ENCODE data around the gene CD37.
"Not testable (repeated sequence)": the region's sequence is repeated elsewhere in the genome, so short reads cannot be mapped to it uniquely, and the experiment has no call there.

CD37 gene

DNA sequence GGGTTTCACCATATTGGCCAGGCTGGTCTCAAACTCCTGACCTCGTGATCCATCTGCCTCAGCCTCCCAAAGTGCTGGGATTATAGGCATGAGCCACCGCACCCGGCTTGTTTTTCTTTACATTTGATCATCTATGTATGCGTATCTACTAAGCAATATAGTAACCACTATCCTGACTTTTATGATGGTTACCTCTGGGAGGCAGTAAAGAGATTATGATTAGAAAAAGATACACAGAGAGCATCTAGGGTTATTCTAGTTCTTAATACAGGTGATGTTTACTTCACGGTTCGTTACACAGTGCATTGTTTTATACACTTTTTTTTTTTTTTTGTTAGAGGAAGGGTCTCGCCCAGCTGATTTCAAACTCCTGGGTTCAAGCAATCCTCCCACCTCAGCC, 28.5 kb upstream of the CD37 start:
- not testable (repeated sequence) for H3K27ac ChIP-seq (ENCODE audit: low read depth, low read length, poor library complexity, severe bottlenecking); H3F3A ChIP-seq (ENCODE audit: insufficient read depth, low read length); H4K20me1 ChIP-seq (ENCODE audit: insufficient read depth, low read length); H3K27me3 ChIP-seq (ENCODE audit: insufficient read depth, low read length); H3K4me2 ChIP-seq (ENCODE audit: low read length); H2AFZ ChIP-seq (ENCODE audit: low read length); H3K79me2 ChIP-seq (ENCODE audit: insufficient read depth, low read length); H3K9ac ChIP-seq (ENCODE audit: low read length); H3K9me2 ChIP-seq (ENCODE audit: low read depth, low read length); H3K9me3 ChIP-seq (ENCODE audit: low read length); H3K4me3 ChIP-seq (ENCODE audit: low read depth, low read length, poor library complexity, severe bottlenecking)
- H3K4me1 ChIP-seq (ENCODE audit: insufficient read depth, low read length, severe bottlenecking), result peaks cover 17% of the 10 kb centered on the region
- peaks cover 12% of the 10 kb centered on the region for H3K36me3 ChIP-seq (ENCODE audit: insufficient read depth, low read length)
- peak; percentile 37 for TF ChIP-seq CTCF (IDR thresholded peaks at IDR 0.05; ENCODE audit: low read length)

GRCh38 chr19:49309087-49309486, 26.1 kb upstream of the CD37 start:
- TF ChIP-seq EZH2 (IDR thresholded peaks at IDR 0.05; ENCODE audit: borderline replicate concordance, low read length) (no peak), CTCF (IDR thresholded peaks at IDR 0.05; ENCODE audit: low read length) (peak; percentile 54; the same call in 1 of the 2 replicates)
- Histone ChIP-seq H3K79me2 (ENCODE audit: insufficient read depth, low read length) (no peaks in the 10 kb centered on the region), H3K27ac (ENCODE audit: low read depth, low read length, poor library complexity, severe bottlenecking) (peak overlapping the region; percentile 38), H4K20me1 (ENCODE audit: insufficient read depth, low read length) (no peaks in the 10 kb centered on the region), H3K9ac (ENCODE audit: low read length) (no peak overlapping the region), H3K4me3 (ENCODE audit: low read depth, low read length, poor library complexity, severe bottlenecking) (no peak overlapping the region), H3F3A (ENCODE audit: insufficient read depth, low read length) (no peaks in the 10 kb centered on the region), H3K36me3 (ENCODE audit: insufficient read depth, low read length) (peaks cover 12% of the 10 kb centered on the region), H3K9me2 (ENCODE audit: low read depth, low read length) (no peaks in the 10 kb centered on the region), H3K9me3 (ENCODE audit: low read length) (no peaks in the 10 kb centered on the region), H3K27me3 (ENCODE audit: insufficient read depth, low read length) (no peaks in the 10 kb centered on the region), H3K4me2 (ENCODE audit: low read length) (no peak overlapping the region), H2AFZ (ENCODE audit: low read length) (no peak overlapping the region), H3K4me1 (ENCODE audit: insufficient read depth, low read length, severe bottlenecking) (peaks cover 17% of the 10 kb centered on the region)

DNA sequence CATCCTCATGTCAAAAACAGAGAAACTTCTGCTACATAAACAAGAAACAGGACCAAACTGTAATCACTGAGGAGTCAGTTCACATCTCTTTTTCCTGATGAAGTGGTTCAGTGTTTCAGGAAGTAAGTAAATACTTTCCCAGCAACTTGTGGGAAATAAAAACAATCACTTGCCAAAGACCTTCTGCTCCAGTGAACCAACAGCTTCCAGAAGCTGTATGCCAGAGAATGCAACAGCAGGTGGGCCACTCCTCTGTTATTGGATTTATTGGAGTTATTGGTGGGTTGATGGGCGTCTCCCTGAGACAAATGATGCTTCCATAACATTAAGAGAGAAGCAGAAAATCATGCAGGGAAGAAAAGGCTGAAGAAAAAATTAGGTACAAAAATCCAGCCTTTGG, 20.1 kb upstream of the CD37 start:
- H3K27me3 ChIP-seq (ENCODE audit: insufficient read depth, low read length), result no peaks in the 10 kb centered on the region
- no peaks in the 10 kb centered on the region for H3K4me1 ChIP-seq (ENCODE audit: insufficient read depth, low read length, severe bottlenecking)
- no peak overlapping the region for H3K4me3 ChIP-seq (ENCODE audit: low read depth, low read length, poor library complexity, severe bottlenecking)
- H3K27ac ChIP-seq (ENCODE audit: low read depth, low read length, poor library complexity, severe bottlenecking), result no peak overlapping the region
- no peaks in the 10 kb centered on the region for H4K20me1 ChIP-seq (ENCODE audit: insufficient read depth, low read length)
- no peak overlapping the region for H3K9ac ChIP-seq (ENCODE audit: low read length)
- H3F3A ChIP-seq (ENCODE audit: insufficient read depth, low read length), result no peaks in the 10 kb centered on the region
- peaks cover 4% of the 10 kb centered on the region; the same call in 1 of the 2 replicates for H3K9me3 ChIP-seq (ENCODE audit: low read length)
- H2AFZ ChIP-seq (ENCODE audit: low read length), result no peak overlapping the region
- TF ChIP-seq EZH2 (IDR thresholded peaks at IDR 0.05; ENCODE audit: borderline replicate concordance, low read length), result no peak
- no peak for TF ChIP-seq CTCF (IDR thresholded peaks at IDR 0.05; ENCODE audit: low read length)
- peaks cover 19% of the 10 kb centered on the region for H3K36me3 ChIP-seq (ENCODE audit: insufficient read depth, low read length)
- no peak overlapping the region for H3K4me2 ChIP-seq (ENCODE audit: low read length)
- no peaks in the 10 kb centered on the region for H3K79me2 ChIP-seq (ENCODE audit: insufficient read depth, low read length)
- no peaks in the 10 kb centered on the region for H3K9me2 ChIP-seq (ENCODE audit: low read depth, low read length)
